ENCODE results near the gene MRPL55.

The MRPL55 gene

GRCh38 chr1:228149406-228150119, 40.5 kb upstream of the MRPL55 start, which contains the start of gene GJC2:
Gene GJC2, plus strand, starts transcription at chr1:228149930. Its CDS starts 7,829 bp downstream, at chr1:228157759.
- no peak for DNase-seq

GRCh38 chr1:228148935-228149405, 39.9 kb upstream of the MRPL55 start:
- no peak for DNase-seq

- no peak for DNase-seq
Measured at GRCh38 chr1:228148196-228148861, 39.2 kb upstream of the MRPL55 start.

GRCh38 chr1:228147768-228148167, 38.7 kb upstream of the MRPL55 start:
- DNase-seq, result no peak

GRCh38 chr1:228147151-228147693, 38.1 kb upstream of the MRPL55 start:
- DNase-seq, result no peak

GRCh38 chr1:228146417-228147150, 37.5 kb upstream of the MRPL55 start:
- no peak for DNase-seq

GRCh38 chr1:228145463-228146416, 36.6 kb upstream of the MRPL55 start:
- no peak for DNase-seq

- no peak for DNase-seq
Measured at GRCh38 chr1:228144993-228145343, 35.9 kb upstream of the MRPL55 start.

- no peak for DNase-seq
Measured at GRCh38 chr1:228144193-228144992, 35.3 kb upstream of the MRPL55 start.

GRCh38 chr1:228143480-228144192, 34.5 kb upstream of the MRPL55 start:
- DNase-seq, result no peak

GRCh38 chr1:228142701-228143136, 33.6 kb upstream of the MRPL55 start:
- DNase-seq, result no peak

- DNase-seq, result no peak
Measured at GRCh38 chr1:228142155-228142691, 33.1 kb upstream of the MRPL55 start.

GRCh38 chr1:228141226-228142044, 32.3 kb upstream of the MRPL55 start:
- no peak for DNase-seq

GRCh38 chr1:228140724-228141225, 31.7 kb upstream of the MRPL55 start:
- DNase-seq, result no peak

GRCh38 chr1:228139931-228140723, 31.0 kb upstream of the MRPL55 start, which contains the start of gene GUK1:
Gene GUK1, plus strand, starts transcription at chr1:228140279. Its CDS starts 24 bp downstream, at chr1:228140303.
- peak; percentile 98 for DNase-seq

- no peak for DNase-seq
Measured at GRCh38 chr1:228139406-228139930, 30.4 kb upstream of the MRPL55 start.

- no peak for DNase-seq
Measured at GRCh38 chr1:228136901-228137300, 27.8 kb upstream of the MRPL55 start.

All from right kidney (tissue), 1 donor.